WTC11 (cell line): ENCODE data around the gene PAPOLG.

Experiments
- NR1H2 ChIP-seq: sonication (generic); formaldehyde crosslinking; IDR thresholded peaks from 2 replicates; pipeline ENCODE4 v1.9.0; 2021; ENCODE audit warnings: mild to moderate bottlenecking, moderate library complexity, missing genetic modification reagents
- TF ChIP-seq, protein P1 (sequence below): fragments of 200-600 bp; IDR thresholded peaks from 2 replicates; pipeline ENCODE4 v1.8.0; 2022; ENCODE audit warnings: antibody characterized with exemption
- TF ChIP-seq, protein P2 (sequence below): sonication (generic); formaldehyde crosslinking; conservative IDR thresholded peaks from 2 replicates; pipeline ENCODE4 v1.8.1; 2022; ENCODE audit warnings: mild to moderate bottlenecking, missing genetic modification reagents
- TF ChIP-seq, protein P3 (sequence below): sonication (generic); formaldehyde crosslinking; IDR thresholded peaks from 2 replicates; pipeline ENCODE4 v1.8.1; 2022; ENCODE audit warnings: low read depth, missing genetic modification reagents, borderline replicate concordance
- TF ChIP-seq, protein P4 (sequence below): sonication (generic); formaldehyde crosslinking; IDR thresholded peaks from 2 replicates; pipeline ENCODE4 v1.8.1; 2023; ENCODE audit warnings: mild to moderate bottlenecking, missing genetic modification reagents, moderate library complexity

DNA sequence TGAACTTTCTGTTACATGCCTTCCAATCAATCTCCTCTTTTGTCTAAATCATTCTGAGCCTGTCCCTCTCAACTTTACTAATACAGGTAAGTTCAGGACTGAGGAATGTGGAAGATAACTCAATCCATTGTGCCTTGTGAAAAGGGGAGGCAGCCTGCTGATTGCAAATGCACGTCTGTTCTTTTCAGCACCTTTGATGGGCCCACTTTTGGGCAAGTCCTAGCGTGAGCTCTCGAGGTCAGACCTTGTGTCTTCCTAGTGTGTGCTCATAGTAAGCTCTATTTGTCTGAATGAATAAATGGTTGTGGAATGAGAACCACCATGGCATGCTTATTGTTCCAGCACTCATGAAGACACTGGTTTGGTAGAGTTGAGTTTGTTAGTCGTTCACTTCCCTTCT is 74.9 kb downstream of the PAPOLG start:
- TF ChIP-seq, protein P1, sequence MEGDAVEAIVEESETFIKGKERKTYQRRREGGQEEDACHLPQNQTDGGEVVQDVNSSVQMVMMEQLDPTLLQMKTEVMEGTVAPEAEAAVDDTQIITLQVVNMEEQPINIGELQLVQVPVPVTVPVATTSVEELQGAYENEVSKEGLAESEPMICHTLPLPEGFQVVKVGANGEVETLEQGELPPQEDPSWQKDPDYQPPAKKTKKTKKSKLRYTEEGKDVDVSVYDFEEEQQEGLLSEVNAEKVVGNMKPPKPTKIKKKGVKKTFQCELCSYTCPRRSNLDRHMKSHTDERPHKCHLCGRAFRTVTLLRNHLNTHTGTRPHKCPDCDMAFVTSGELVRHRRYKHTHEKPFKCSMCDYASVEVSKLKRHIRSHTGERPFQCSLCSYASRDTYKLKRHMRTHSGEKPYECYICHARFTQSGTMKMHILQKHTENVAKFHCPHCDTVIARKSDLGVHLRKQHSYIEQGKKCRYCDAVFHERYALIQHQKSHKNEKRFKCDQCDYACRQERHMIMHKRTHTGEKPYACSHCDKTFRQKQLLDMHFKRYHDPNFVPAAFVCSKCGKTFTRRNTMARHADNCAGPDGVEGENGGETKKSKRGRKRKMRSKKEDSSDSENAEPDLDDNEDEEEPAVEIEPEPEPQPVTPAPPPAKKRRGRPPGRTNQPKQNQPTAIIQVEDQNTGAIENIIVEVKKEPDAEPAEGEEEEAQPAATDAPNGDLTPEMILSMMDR = no peak
- TF ChIP-seq, protein P2, sequence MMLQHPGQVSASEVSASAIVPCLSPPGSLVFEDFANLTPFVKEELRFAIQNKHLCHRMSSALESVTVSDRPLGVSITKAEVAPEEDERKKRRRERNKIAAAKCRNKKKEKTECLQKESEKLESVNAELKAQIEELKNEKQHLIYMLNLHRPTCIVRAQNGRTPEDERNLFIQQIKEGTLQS (CRISPR knock-in tag) = no peak
- no peak for TF ChIP-seq NR1H2 (CRISPR knock-in tag)
- TF ChIP-seq, protein P3, sequence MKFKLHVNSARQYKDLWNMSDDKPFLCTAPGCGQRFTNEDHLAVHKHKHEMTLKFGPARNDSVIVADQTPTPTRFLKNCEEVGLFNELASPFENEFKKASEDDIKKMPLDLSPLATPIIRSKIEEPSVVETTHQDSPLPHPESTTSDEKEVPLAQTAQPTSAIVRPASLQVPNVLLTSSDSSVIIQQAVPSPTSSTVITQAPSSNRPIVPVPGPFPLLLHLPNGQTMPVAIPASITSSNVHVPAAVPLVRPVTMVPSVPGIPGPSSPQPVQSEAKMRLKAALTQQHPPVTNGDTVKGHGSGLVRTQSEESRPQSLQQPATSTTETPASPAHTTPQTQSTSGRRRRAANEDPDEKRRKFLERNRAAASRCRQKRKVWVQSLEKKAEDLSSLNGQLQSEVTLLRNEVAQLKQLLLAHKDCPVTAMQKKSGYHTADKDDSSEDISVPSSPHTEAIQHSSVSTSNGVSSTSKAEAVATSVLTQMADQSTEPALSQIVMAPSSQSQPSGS (CRISPR knock-in tag) = no peak
- TF ChIP-seq, protein P4, sequence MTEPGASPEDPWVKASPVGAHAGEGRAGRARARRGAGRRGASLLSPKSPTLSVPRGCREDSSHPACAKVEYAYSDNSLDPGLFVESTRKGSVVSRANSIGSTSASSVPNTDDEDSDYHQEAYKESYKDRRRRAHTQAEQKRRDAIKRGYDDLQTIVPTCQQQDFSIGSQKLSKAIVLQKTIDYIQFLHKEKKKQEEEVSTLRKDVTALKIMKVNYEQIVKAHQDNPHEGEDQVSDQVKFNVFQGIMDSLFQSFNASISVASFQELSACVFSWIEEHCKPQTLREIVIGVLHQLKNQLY (CRISPR knock-in tag) = no peak
